Tibial artery (tissue), 4 donors: Measurements from ENCODE around the gene MTMR2.

Experiments
- DNase-seq, 2 donors: peaks; one replicate each; pipeline ENCODE4 v3.0.0-alpha.2; 2019
- H3K27ac ChIP-seq, 2 donors: fragments of 200-600 bp; sonication (generic) in 1 of 2; 1 replicate in 1 of 2; 2 replicates in 1 of 2; pipeline ENCODE4 v1.5.1; 2018 to 2019; ENCODE audit warnings: mild to moderate bottlenecking in 1 of 2
- H3K27me3 ChIP-seq, 2 donors: fragments of 200-600 bp; sonication (generic) in 1 of 2; one replicate each; pipeline versions ENCODE4 v1.5.1 to v1.6.0; 2016 to 2019
- H3K36me3 ChIP-seq, 3 donors: fragments of 200-600 bp; sonication (generic) in 2 of 3; one replicate each; pipeline ENCODE4 v1.5.1; 2016 to 2019; ENCODE audit warnings: mild to moderate bottlenecking in 2 of 3
- H3K4me1 ChIP-seq, 4 donors: fragments of 200-600 bp; sonication (generic) in 2 of 4; 1 replicate in 3 of 4; 2 replicates in 1 of 4; pipeline ENCODE4 v1.5.1; 2016 to 2019
- H3K4me3 ChIP-seq, 2 donors: fragments of 200-600 bp; sonication (generic) in 1 of 2; 1 replicate in 1 of 2; 2 replicates in 1 of 2; pipeline ENCODE4 v1.5.1; 2018 to 2019; ENCODE audit warnings: mild to moderate bottlenecking in 2 of 2
- H3K9me3 ChIP-seq, 3 donors: fragments of 200-600 bp; sonication (generic) in 1 of 3; one replicate each; pipeline ENCODE4 v1.5.1; 2016 to 2019
- intact Hi-C: fragments of 100-400 bp; cut with DNase I; formaldehyde crosslinking; loops from one replicate; pipeline ENCODE4 v1.15.0; 2023; ENCODE audit warnings: low total_unique reads
- TF ChIP-seq, protein P1 (sequence below), 2 experiments: fragments of 200-600 bp in 1 of 2; fragments of 450-650 bp in 1 of 2; IDR thresholded peaks; one replicate each; pipeline ENCODE4 v1.5.1; 2017 to 2019; ENCODE audit warnings: antibody characterized with exemption in 2 of 2, mild to moderate bottlenecking in 1 of 2, moderate library complexity in 1 of 2

The MTMR2 gene

DNA sequence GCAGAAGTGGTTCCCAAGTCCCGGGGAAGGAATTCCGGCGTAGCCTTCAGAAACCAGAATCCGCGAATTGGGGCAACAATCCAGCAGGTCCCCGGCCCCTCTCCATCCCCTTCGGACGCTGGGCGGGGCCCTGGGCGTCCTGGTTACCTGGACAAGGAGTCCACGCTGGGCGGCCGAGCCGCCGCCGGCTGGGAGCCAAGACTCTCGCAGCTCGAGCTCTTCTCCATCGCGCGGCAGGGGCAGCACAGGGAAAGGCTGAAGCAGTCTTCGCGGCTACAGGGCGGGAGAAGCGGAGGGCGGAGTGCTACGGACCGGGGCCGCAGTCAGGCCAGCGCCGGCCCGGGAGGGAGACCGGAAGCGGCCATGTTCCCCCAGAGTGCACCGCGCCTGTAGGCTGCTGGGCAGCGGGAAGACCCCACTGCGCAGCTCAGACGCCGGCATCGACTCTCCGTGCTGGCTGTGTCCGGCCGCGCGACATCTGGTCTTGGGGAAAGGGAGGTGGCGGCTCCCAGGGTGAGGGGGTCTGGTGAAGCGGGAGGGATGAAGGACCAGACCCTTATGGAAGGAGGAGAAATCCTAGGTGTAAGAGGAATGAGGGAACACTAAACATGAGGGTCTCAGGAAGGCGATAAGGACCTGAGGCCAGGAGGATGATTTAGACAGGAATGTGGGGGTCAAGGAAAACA, at the start of gene MTMR2:
Gene MTMR2, minus strand, starts transcription at position 380 of the 686 bp plus-strand sequence. Its CDS starts 153 bp downstream, at position 227.
- intact Hi-C loops = no loop called here
- no peaks in the 10 kb centered on the region for H3K27me3 ChIP-seq
- TF ChIP-seq, protein P1, sequence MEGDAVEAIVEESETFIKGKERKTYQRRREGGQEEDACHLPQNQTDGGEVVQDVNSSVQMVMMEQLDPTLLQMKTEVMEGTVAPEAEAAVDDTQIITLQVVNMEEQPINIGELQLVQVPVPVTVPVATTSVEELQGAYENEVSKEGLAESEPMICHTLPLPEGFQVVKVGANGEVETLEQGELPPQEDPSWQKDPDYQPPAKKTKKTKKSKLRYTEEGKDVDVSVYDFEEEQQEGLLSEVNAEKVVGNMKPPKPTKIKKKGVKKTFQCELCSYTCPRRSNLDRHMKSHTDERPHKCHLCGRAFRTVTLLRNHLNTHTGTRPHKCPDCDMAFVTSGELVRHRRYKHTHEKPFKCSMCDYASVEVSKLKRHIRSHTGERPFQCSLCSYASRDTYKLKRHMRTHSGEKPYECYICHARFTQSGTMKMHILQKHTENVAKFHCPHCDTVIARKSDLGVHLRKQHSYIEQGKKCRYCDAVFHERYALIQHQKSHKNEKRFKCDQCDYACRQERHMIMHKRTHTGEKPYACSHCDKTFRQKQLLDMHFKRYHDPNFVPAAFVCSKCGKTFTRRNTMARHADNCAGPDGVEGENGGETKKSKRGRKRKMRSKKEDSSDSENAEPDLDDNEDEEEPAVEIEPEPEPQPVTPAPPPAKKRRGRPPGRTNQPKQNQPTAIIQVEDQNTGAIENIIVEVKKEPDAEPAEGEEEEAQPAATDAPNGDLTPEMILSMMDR (IDR thresholded peaks at IDR 0.05) = no peak
- no peaks in the 10 kb centered on the region for H3K9me3 ChIP-seq
- peak; percentile 74 to 89 for DNase-seq
- H3K27ac ChIP-seq = peak within 1 kb of the TSS; percentile 96 to 100
- no peaks in the 10 kb centered on the region for H3K36me3 ChIP-seq
- H3K4me1 ChIP-seq = peaks cover 0 to 47% (median 9%) of the 10 kb centered on the region in 4 donors
- peak within 1 kb of the TSS; percentile 84 to 97 for H3K4me3 ChIP-seq

DNA sequence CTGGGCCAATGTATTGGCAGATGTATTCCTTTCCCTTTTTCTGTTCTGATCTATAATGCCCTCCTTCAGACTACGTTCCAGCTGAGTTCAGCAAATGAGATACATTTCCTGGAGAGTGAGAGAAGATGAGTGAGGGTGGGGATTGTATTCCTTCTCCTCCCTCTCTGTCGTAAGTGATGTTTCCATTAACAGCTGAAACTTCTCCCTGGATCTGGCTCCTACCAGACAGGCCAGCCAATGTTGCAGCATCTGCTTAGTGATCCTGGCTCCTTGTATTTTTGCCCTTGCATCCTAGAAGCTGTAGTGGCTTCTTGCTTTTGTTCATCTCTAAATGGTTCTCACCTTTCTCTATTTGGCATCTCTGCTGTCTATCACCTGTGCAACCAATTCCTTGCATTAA, 48.2 kb upstream of the MTMR2 start:
- intact Hi-C loops = no loop called here
- no peak for DNase-seq

DNA sequence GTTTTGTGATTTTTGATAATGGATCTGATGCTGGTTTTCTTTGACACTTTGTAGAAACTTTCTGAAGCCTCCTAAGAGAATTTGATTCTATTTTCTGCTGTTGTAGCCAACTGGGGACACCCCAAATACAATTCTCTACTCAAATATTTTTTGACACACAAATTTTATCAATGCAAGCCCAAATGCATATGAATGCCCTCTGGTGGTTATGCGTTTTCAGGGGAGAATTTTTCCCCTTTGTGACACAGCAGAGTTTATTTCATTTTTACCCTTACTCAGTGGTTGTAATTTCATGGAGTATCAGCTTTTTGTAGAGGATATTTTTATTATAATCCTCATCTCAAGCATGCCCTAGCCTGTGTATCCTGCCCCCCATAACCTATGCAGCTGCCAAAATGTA, 44.7 kb upstream of the MTMR2 start:
- TF ChIP-seq, protein P1 (IDR thresholded peaks at IDR 0.05) = no peak
- Histone ChIP-seq H3K27me3 (no peaks in the 10 kb centered on the region), H3K27ac (no peak overlapping the region), H3K4me1 (no peaks in the 10 kb centered on the region), H3K9me3 (no peaks in the 10 kb centered on the region), H3K4me3 (no peak overlapping the region), H3K36me3 (no peaks in the 10 kb centered on the region)
- intact Hi-C loops = no loop called here
- no peak for DNase-seq

More for the DNA sequence above, 48.2 kb upstream of the MTMR2 start:
- no peak overlapping the region for H3K27ac ChIP-seq
- no peak overlapping the region for H3K4me3 ChIP-seq
- TF ChIP-seq, protein P1 (IDR thresholded peaks at IDR 0.05) = no peak
- no peaks in the 10 kb centered on the region for H3K36me3 ChIP-seq
- H3K9me3 ChIP-seq = no peaks in the 10 kb centered on the region
- no peaks in the 10 kb centered on the region for H3K27me3 ChIP-seq
- H3K4me1 ChIP-seq = no peaks in the 10 kb centered on the region

DNA sequence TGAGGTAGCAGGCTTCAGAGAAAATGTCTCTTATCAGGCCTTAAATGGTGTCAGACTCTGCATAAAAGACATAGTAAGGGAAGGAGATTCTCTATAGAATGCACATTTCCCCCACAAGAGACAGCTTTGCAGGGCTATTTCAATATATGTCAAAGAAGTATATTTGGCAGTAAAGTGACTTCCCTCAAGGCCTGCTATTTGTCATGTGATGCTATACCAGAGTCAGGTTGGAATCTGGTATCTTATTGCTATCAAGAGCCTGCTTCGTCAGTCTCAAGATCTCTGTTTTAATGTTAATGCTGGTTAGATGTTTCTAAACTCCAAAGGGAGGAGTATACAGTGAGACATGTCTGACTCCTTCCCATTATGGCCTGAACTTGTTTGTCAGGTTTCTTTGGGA, 40.4 kb upstream of the MTMR2 start:
- H3K9me3 ChIP-seq = no peaks in the 10 kb centered on the region
- intact Hi-C loops = no loop called here
- no peaks in the 10 kb centered on the region for H3K36me3 ChIP-seq
- TF ChIP-seq, protein P1 (IDR thresholded peaks at IDR 0.05) = no peak
- H3K4me3 ChIP-seq = no peak overlapping the region
- no peaks in the 10 kb centered on the region for H3K4me1 ChIP-seq
- DNase-seq = no peak
- H3K27ac ChIP-seq = no peak overlapping the region
- H3K27me3 ChIP-seq = no peaks in the 10 kb centered on the region

DNA sequence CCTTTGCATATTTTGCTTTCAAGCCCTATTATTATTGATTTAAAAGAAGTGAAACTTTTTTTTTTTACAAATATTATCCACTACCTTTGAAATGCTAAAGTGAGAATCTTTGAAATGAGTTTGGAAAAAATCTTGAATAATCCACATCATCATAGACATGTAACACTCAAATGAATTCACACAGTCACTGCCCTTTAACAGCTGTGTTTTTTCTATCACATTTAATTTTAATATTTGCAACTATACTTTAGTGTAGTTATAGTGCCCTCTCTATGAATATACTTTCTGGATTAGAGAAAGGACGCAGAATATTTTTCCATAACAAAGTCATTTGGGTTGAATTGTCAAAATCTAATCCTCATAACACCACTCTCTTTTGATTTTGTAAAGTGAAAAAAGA, 37.9 kb upstream of the MTMR2 start:
- Histone ChIP-seq H3K36me3 (no peaks in the 10 kb centered on the region), H3K27me3 (no peaks in the 10 kb centered on the region), H3K4me1 (no peaks in the 10 kb centered on the region), H3K9me3 (no peaks in the 10 kb centered on the region), H3K4me3 (no peak overlapping the region), H3K27ac (no peak overlapping the region)
- TF ChIP-seq, protein P1 (IDR thresholded peaks at IDR 0.05) = no peak
- intact Hi-C loops = no loop called here
- DNase-seq = no peak
